BLaER1 treated with 17β-estradiol and CSF1 and Interleukin-3, amounts not matched to agents 10 nM and 100 nM (cell line): ENCODE data around the gene IRF4.
A peak's percentile ranks its signal among the peaks of the same experiment; 100 is the strongest.
"Not testable (repeated sequence)": the region's sequence is repeated elsewhere in the genome, so short reads cannot be mapped to it uniquely, and the experiment has no call there.

Source experiments
- H3K27ac ChIP-seq, 11 experiments: shearing (Covaris generic); formaldehyde crosslinking; 2 replicates each; pipeline ENCODE4 v1.8.1; 2022
- H3K27me3 ChIP-seq, 11 experiments: shearing (Covaris generic); formaldehyde crosslinking; 2 replicates each; pipeline ENCODE4 v1.8.1; 2022
- H3K36me3 ChIP-seq, 11 experiments: shearing (Covaris generic); formaldehyde crosslinking; 2 replicates each; pipeline ENCODE4 v1.8.1; 2022
- H3K4me1 ChIP-seq, 10 experiments: shearing (Covaris generic); formaldehyde crosslinking; 2 replicates each; pipeline ENCODE4 v1.8.1; 2022
- H3K4me2 ChIP-seq, 11 experiments: shearing (Covaris generic); formaldehyde crosslinking; 2 replicates each; pipeline ENCODE4 v1.8.1; 2022
- H3K4me3 ChIP-seq, 10 experiments: shearing (Covaris generic); formaldehyde crosslinking; 2 replicates each; pipeline ENCODE4 v1.8.1; 2022
- H3K9ac ChIP-seq, 11 experiments: shearing (Covaris generic); formaldehyde crosslinking; 2 replicates each; pipeline ENCODE4 v1.8.1; 2022
- H3K9me3 ChIP-seq, 11 experiments: shearing (Covaris generic); formaldehyde crosslinking; replicated peaks in 1 of 11; 2 replicates each; pipeline ENCODE4 v1.8.1; 2022
- H4K20me1 ChIP-seq, 11 experiments: shearing (Covaris generic); formaldehyde crosslinking; 2 replicates each; pipeline ENCODE4 v1.8.1; 2022
- Cebpa-rat ChIP-seq, 11 experiments: shearing (Covaris generic); IDR thresholded peaks; 2 replicates each; pipeline ENCODE4 v1.8.1; 2022

The IRF4 gene

DNA sequence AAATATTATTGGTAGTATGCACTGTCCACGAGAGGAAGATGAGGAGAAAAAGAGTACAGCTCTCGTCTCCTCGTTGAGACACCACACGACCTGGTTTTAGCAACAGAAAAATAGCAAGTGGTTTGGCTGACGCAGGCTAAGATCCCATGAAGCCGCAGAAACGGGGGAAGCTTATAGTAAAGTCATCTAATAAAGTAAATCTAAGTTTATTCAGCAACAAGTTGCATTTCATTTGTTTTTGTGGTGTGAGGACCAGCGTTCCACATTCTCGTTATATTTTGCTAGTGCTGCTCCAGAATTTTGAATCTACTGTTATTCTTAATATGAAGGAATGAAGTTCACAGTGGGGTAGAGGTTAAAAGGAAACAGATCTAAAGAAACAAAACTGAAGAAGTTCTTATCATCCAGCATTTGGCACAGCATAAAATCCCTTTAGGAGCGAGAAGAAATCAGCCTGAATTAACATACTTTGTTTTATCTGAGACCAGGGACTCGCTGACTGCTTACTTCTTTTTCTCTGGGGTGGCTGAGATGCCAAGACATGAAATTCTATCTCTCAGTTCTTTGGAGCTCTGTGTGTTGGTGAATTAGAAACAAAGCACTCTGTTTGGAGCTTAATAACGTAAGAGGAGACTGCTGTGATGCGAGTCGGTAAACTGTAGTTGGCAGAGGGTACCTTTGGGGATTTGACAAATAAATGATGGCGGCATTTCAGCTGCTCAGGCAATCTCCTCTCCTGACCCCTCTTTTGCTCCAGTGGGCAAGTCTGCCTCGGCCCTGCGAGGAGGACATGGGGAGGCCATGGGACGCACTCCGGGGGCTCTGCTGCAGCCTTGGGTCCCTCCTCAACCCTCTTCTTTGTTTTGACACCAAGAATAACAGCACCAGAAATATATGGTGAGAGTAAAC is 24.9 kb upstream of the IRF4 start:
- Histone ChIP-seq H3K4me2 (peak overlapping the region in 6 of 11 experiments; percentile 8 to 77 (median 64); a peak in 11 of 22 replicates), H3K4me1 (peaks cover 0 to 36% (median 24%) of the 10 kb centered on the region in 10 experiments; a peak in 14 of 20 replicates), H3K27ac (no peak overlapping the region), H3K9me3 (peaks cover 20 to 26% (median 23%) of the 10 kb centered on the region in 11 experiments), H4K20me1 (no peaks in the 10 kb centered on the region), H3K27me3 (peaks cover 0 to 24% (median under 1%) of the 10 kb centered on the region in 11 experiments; a peak in 15 of 22 replicates), H3K36me3 (peaks cover 0 to 6% (median 0%) of the 10 kb centered on the region in 11 experiments; a peak in 2 of 22 replicates), H3K4me3 (no peak overlapping the region), H3K9ac (no peak overlapping the region)
- no peak for TF ChIP-seq Cebpa-rat (IDR thresholded peaks at IDR 0.05)

DNA sequence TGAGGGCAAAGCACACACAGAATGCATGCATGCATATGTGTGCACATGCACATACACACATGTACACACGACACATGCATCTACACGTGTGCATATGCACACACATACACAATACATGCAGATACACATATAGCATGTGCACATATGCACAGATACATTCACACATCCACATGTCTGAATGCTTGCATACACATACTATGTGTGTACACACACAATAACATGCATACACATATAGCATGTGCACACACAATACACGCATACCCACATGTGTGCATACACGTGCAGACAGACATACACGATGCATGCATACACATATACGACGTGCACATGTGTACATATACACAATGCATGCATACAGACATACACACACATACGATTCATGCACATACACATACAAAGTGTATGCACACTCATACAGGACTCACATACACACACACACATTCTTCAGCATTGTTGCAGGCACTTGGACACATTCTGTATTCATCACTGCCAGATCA is 24.2 kb upstream of the IRF4 start:
- Histone ChIP-seq H3K36me3 (peaks cover 0 to 6% (median 0%) of the 10 kb centered on the region in 11 experiments; a peak in 2 of 22 replicates), H3K4me3 (no peak overlapping the region), H3K9me3 (peaks cover 20 to 29% (median 22%) of the 10 kb centered on the region in 11 experiments), H3K4me1 (peaks cover 3 to 39% (median 27%) of the 10 kb centered on the region in 10 experiments), H3K4me2 (peak overlapping the region in 5 of 11 experiments; percentile 8 to 77 (median 66); a peak in 5 of 22 replicates), H3K9ac (no peak overlapping the region), H3K27ac (no peak overlapping the region), H4K20me1 (peaks cover 0 to 2% (median 0%) of the 10 kb centered on the region in 11 experiments; a peak in 2 of 22 replicates), H3K27me3 (peaks cover 7 to 31% (median 7%) of the 10 kb centered on the region in 11 experiments)
- TF ChIP-seq Cebpa-rat (IDR thresholded peaks at IDR 0.05), result no peak

DNA sequence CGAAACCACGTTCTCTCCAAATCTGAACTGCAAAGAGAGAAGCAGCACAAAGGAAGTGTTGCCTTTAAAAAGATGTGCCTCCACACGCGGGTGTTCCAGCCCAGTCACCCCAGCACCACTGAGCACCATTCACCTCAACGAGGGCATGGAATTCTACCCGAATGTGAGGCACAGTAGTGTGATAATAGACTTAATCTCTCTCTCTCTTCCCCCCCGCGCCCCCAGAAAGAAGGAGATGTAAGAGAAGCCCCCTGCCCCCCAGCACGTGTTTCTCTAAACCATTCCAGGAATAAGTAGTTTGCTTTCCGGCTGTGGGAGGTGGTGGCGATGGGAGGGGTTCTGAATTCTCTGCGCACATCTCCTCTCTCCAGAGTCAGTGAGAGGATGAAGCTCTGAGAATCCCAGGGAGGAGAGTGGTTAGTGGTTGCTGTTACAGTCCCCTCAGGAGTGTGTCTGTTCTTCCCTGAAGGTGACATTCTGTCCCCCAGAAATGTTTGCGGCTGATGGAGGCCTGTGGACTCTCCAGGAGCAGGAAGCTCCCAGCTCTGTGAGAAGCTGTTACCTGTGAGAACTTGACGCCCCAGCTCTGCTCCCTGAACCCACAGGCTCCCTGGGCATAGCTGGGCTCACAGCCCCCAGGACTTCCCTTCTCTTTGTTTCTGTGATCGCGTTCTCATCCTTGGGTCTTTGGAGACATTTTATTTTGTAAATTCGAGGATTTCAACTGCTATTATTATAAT is 23.5 kb upstream of the IRF4 start:
- Histone ChIP-seq H3K4me2 (no peak overlapping the region), H3K4me3 (no peak overlapping the region), H4K20me1 (peaks cover 0 to 3% (median 0%) of the 10 kb centered on the region in 11 experiments; a peak in 3 of 22 replicates), H3K4me1 (peaks cover 8 to 44% (median 32%) of the 10 kb centered on the region in 10 experiments), H3K9ac (no peak overlapping the region), H3K27ac (no peak overlapping the region), H3K36me3 (peaks cover 0 to 6% (median 0%) of the 10 kb centered on the region in 11 experiments; a peak in 2 of 22 replicates), H3K9me3 (peaks cover 14 to 23% (median 15%) of the 10 kb centered on the region in 11 experiments), H3K27me3 (peaks cover 14 to 37% (median 15%) of the 10 kb centered on the region in 11 experiments)
- no peak for TF ChIP-seq Cebpa-rat (IDR thresholded peaks at IDR 0.05)

DNA sequence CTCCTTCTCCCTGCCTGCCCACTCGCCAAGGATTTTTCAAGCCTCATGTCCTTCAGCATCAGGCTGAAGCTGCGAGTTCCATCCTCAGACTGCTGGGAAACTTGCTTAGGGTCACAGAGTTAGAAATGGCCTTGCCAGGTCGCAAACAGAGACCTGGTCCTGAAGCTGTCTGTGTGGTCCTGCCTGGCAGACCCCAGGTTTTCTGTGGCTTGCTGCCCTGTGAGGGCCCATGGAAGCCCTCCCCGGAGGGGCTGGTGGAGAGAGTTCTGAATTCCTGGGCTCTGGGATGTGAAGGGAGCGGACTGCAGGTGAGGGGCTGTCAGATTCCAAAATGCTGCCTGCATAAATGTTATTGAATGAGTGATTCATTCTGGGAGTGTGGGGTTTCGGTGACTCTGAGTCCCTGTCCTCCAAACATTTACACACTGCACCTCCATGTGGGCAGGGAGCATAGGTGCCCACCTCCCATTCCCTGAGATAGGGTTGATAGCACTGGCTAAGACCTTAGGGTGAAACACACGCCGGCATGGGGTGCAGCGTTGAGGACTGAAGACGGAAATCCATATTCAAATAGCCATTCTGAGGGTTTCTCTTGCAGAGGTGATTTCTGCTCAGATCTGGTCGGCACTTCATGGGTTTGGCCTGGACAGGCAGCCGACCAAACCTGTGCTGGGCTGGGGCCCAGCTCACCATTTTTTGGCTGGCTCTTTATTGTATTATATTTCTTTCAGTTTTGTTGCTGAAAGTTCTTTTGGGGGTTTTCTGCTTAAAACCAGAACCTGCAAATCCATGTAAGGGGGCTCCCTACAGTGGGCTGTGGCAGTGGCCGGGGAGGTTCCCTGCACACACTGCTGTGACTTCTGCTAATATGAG is 21.8 kb upstream of the IRF4 start:
- TF ChIP-seq Cebpa-rat (IDR thresholded peaks at IDR 0.05), result no peak
- Histone ChIP-seq H3K36me3 (no peaks in the 10 kb centered on the region), H4K20me1 (peaks cover 0 to 3% (median 0%) of the 10 kb centered on the region in 11 experiments; a peak in 3 of 22 replicates), H3K9ac (no peak overlapping the region), H3K4me1 (peaks cover 8 to 35% (median 26%) of the 10 kb centered on the region in 10 experiments), H3K9me3 (peaks cover 0 to 7% (median 0%) of the 10 kb centered on the region in 11 experiments; a peak in 9 of 22 replicates), H3K27me3 (peaks cover 17 to 40% (median 25%) of the 10 kb centered on the region in 11 experiments), H3K4me2 (no peak overlapping the region), H3K4me3 (no peak overlapping the region), H3K27ac (no peak overlapping the region)

- H3K4me3 ChIP-seq, result no peak overlapping the region
- H4K20me1 ChIP-seq, result peaks cover 0 to 3% (median 0%) of the 10 kb centered on the region in 11 experiments; a peak in 3 of 22 replicates
- no peak overlapping the region for H3K9ac ChIP-seq
- peaks cover 0 to 7% (median 0%) of the 10 kb centered on the region in 11 experiments; a peak in 8 of 22 replicates for H3K9me3 ChIP-seq
- no peak for TF ChIP-seq Cebpa-rat (IDR thresholded peaks at IDR 0.05)
- no peaks in the 10 kb centered on the region for H3K36me3 ChIP-seq
- H3K27me3 ChIP-seq, result peaks cover 17 to 37% (median 25%) of the 10 kb centered on the region in 11 experiments
- H3K4me2 ChIP-seq, result no peak overlapping the region
- no peak overlapping the region for H3K27ac ChIP-seq
- peaks cover 8 to 27% (median 18%) of the 10 kb centered on the region in 10 experiments for H3K4me1 ChIP-seq
These were observed 21.0 kb upstream of the IRF4 start for GRCh38 chr6:370555-370954.

GRCh38 chr6:371851-372250 is 19.7 kb upstream of the IRF4 start:
- peaks cover 8 to 16% (median 13%) of the 10 kb centered on the region in 10 experiments for H3K4me1 ChIP-seq
- H3K27me3 ChIP-seq, result peaks cover 17 to 25% (median 22%) of the 10 kb centered on the region in 11 experiments
- H3K36me3 ChIP-seq, H3K4me3 ChIP-seq, H3K27ac ChIP-seq, H4K20me1 ChIP-seq, H3K9me3 ChIP-seq, H3K9ac ChIP-seq: not testable (repeated sequence)
- peak overlapping the region in 6 of 11 experiments; percentile 19 to 69 (median 34); a peak in 10 of 22 replicates for H3K4me2 ChIP-seq

GRCh38 chr6:372336-372911 is 19.1 kb upstream of the IRF4 start:
- Histone ChIP-seq H3K27ac (no peak overlapping the region), H3K9ac (no peak overlapping the region), H3K4me2 (peak overlapping the region; percentile 19 to 72 (median 42)), H3K27me3 (peaks cover 17 to 25% (median 19%) of the 10 kb centered on the region in 11 experiments), H3K36me3 (no peaks in the 10 kb centered on the region), H3K4me3 (no peak overlapping the region), H3K4me1 (peaks cover 8 to 19% (median 16%) of the 10 kb centered on the region in 10 experiments), H4K20me1 (peaks cover 0 to 3% (median 0%) of the 10 kb centered on the region in 11 experiments; a peak in 3 of 22 replicates), H3K9me3 (peaks cover 0 to 7% (median 0%) of the 10 kb centered on the region in 11 experiments; a peak in 8 of 22 replicates)
- no peak for TF ChIP-seq Cebpa-rat (IDR thresholded peaks at IDR 0.05)
